LNCaP clone FGC (cell line): Measurements from ENCODE around the gene INTU.

Experiments used
- DNase-seq: peaks from one replicate; pipeline ENCODE4 v3.0.0-alpha.2; 2011; ENCODE audit warnings: low read depth
- H3K4me3 ChIP-seq: 2 replicates; pipeline ENCODE4 v1.5.1; 2011; ENCODE audit warnings: mild to moderate bottlenecking, low read depth, low read length, control low read depth
- TF ChIP-seq, protein P1 (sequence below): IDR thresholded peaks from 2 replicates; pipeline ENCODE4 v1.5.1; 2012; ENCODE audit warnings: mild to moderate bottlenecking; ENCODE audit not compliant: control insufficient read depth, insufficient read depth; ENCODE audit errors: extremely low read depth

Gene INTU

GRCh38 chr4:127606823-127607222 lies 25.9 kb upstream of the INTU start:
- no peak for DNase-seq
- TF ChIP-seq, protein P1, sequence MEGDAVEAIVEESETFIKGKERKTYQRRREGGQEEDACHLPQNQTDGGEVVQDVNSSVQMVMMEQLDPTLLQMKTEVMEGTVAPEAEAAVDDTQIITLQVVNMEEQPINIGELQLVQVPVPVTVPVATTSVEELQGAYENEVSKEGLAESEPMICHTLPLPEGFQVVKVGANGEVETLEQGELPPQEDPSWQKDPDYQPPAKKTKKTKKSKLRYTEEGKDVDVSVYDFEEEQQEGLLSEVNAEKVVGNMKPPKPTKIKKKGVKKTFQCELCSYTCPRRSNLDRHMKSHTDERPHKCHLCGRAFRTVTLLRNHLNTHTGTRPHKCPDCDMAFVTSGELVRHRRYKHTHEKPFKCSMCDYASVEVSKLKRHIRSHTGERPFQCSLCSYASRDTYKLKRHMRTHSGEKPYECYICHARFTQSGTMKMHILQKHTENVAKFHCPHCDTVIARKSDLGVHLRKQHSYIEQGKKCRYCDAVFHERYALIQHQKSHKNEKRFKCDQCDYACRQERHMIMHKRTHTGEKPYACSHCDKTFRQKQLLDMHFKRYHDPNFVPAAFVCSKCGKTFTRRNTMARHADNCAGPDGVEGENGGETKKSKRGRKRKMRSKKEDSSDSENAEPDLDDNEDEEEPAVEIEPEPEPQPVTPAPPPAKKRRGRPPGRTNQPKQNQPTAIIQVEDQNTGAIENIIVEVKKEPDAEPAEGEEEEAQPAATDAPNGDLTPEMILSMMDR = no peak
- H3K4me3 ChIP-seq = no peak overlapping the region

GRCh38 chr4:127609484-127609883 lies 23.3 kb upstream of the INTU start:
- no peak overlapping the region for H3K4me3 ChIP-seq
- no peak for DNase-seq
- TF ChIP-seq, protein P1 = no peak

- no peak for DNase-seq
- TF ChIP-seq, protein P1 = no peak
- no peak overlapping the region for H3K4me3 ChIP-seq
Observed at GRCh38 chr4:127610488-127610887, 22.3 kb upstream of the INTU start.

DNA sequence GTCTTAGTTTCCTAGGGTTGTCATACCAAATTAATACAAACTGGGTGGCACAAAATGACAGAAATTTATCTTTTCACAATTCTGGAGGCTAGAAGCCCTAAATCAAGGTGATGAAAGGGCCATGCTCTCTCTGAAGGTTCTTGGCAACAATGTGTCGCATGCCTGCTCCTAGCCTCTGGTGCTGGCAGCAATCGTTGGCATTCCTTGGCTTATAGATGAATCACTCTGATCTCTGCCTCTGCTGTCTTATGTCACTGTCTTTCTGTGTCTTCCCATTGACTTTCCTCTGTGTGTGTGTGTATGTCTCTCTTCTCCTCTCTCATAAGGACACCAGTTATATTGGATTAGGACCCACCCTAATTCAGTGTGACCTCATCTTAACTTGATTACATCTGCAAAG lies 15.9 kb upstream of the INTU start:
- TF ChIP-seq, protein P1 = no peak
- DNase-seq = no peak
- H3K4me3 ChIP-seq = no peak overlapping the region

DNA sequence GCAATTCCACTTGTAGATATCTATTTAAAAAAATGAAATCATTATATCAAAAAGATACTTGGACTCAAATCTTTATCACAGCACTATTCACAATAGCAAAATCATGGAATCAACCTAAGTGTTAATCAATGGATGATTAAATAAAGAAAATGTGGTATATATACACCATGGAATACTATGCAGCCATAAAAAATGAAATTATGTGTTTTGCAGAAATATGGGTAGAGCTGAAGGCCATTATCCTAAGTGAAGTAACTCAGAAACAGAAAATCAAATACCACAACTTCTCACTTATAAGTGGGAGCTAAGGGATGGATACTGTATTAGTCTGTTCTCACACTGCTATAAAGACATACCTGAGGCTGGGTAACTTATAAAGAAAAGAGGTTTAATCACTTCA lies 14.3 kb upstream of the INTU start:
- H3K4me3 ChIP-seq = no peak overlapping the region
- TF ChIP-seq, protein P1 = no peak
- DNase-seq = no peak

- 0 out of 2 replicates have a peak overlapping the region, but pooled peaks have one; percentile 13 for H3K4me3 ChIP-seq
- no peak for DNase-seq
- TF ChIP-seq, protein P1 = no peak
Observed at GRCh38 chr4:127622621-127622920, 10.2 kb upstream of the INTU start.

- TF ChIP-seq, protein P1 = no peak; the same call in 1 of the 2 replicates
- H3K4me3 ChIP-seq = 0 out of 2 replicates have a peak overlapping the region, but pooled peaks have one; percentile 13
- DNase-seq = no peak
Observed at GRCh38 chr4:127622921-127623796, 9.6 kb upstream of the INTU start.
